GM12865 (cell line): ENCODE data around the gene FAM185A.

ENCODE experiments used
- DNase-seq: peaks from one replicate; pipeline ENCODE4 v3.0.0; 2010; ENCODE audit warnings: low read depth
- H3K4me3 ChIP-seq: 2 replicates; pipeline ENCODE4 v1.5.1; 2011; ENCODE audit warnings: mild to moderate bottlenecking, low read depth, low read length, control low read depth
- TF ChIP-seq, protein P1 (sequence below): IDR thresholded peaks from 2 replicates; pipeline ENCODE4 v1.5.1; 2011; ENCODE audit warnings: low read length, control low read depth, low read depth, inconsistent platforms; ENCODE audit not compliant: insufficient read depth; ENCODE audit errors: missing control alignments

Gene FAM185A

GRCh38 chr7:102810916-102811315 lies 62.1 kb downstream of the FAM185A start:
- no peak overlapping the region for H3K4me3 ChIP-seq
- no peak for DNase-seq
- TF ChIP-seq, protein P1, sequence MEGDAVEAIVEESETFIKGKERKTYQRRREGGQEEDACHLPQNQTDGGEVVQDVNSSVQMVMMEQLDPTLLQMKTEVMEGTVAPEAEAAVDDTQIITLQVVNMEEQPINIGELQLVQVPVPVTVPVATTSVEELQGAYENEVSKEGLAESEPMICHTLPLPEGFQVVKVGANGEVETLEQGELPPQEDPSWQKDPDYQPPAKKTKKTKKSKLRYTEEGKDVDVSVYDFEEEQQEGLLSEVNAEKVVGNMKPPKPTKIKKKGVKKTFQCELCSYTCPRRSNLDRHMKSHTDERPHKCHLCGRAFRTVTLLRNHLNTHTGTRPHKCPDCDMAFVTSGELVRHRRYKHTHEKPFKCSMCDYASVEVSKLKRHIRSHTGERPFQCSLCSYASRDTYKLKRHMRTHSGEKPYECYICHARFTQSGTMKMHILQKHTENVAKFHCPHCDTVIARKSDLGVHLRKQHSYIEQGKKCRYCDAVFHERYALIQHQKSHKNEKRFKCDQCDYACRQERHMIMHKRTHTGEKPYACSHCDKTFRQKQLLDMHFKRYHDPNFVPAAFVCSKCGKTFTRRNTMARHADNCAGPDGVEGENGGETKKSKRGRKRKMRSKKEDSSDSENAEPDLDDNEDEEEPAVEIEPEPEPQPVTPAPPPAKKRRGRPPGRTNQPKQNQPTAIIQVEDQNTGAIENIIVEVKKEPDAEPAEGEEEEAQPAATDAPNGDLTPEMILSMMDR, result no peak

GRCh38 chr7:102811942-102812678 lies 63.3 kb downstream of the FAM185A start:
- TF ChIP-seq, protein P1, result no peak
- DNase-seq, result no peak
- H3K4me3 ChIP-seq, result no peak overlapping the region

GRCh38 chr7:102813191-102814024 lies 64.6 kb downstream of the FAM185A start:
- TF ChIP-seq, protein P1, result no peak

DNA sequence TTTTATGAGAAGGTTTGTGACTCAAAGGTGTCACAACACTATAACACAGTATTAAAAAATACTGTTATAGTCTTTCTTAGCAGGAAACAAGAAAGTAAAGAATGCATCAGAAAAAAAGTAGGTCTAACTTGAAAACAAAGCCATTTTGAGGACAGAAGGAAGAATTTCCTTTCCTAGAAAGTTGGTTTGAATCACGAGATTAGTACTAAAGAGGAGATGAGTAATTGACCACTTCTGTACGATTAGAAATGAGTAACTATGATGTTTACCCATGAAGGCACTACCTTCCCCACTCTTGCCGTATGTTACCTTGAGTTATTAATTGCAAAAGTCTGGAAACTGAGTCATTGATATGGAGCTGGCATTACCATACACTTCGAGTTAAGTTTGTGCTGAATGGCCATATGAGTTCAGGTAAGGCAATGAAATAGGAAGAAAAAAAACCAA lies 65.2 kb downstream of the FAM185A start:
- no peak for DNase-seq
- TF ChIP-seq, protein P1, result no peak
- H3K4me3 ChIP-seq, result no peak overlapping the region

More at GRCh38 chr7:102813191-102814024, 64.6 kb downstream of the FAM185A start:
- no peak overlapping the region for H3K4me3 ChIP-seq
- no peak for DNase-seq

- TF ChIP-seq, protein P1, result no peak
- no peak for DNase-seq
- H3K4me3 ChIP-seq, result no peak overlapping the region
These were observed 69.1 kb downstream of the FAM185A start for GRCh38 chr7:102817616-102818573.

- no peak for DNase-seq
- no peak overlapping the region for H3K4me3 ChIP-seq
- TF ChIP-seq, protein P1, result no peak
These were observed 70.4 kb downstream of the FAM185A start for GRCh38 chr7:102819151-102819550.
